ENCODE measurements around the gene KIF21A.

DNA sequence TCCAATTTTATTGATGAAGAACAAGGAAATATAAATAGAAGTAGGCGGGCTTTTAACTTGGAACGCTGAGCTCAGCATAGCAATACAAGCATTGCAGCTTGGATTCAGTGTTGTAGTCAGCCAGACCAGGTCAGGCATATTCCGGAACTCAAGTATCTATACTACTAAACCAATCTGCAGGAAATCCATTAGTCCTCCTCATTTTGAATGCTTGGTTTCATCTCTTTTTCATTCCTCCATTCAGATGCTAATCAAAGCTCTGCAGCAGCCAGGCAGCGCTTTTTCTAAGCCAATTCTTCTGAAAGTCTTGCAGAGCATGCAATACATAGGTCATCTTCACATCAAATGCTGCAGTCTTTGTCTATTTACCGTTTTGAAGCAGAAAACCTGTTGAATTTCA lies 49.0 kb downstream of the KIF21A start:
- TF ChIP-seq POLR2A (IDR thresholded peaks at IDR 0.05; ENCODE audit: low read depth, low read length) (no peak), POLR2AphosphoS5 (IDR thresholded peaks at IDR 0.05; ENCODE audit: low read depth, low read length) (no peak)

All from GM12891 (cell line).